Stimulated activated CD4-positive, alpha-beta T cell treated with anti-CD3 and anti-CD28 coated beads, Interleukin-2, amount 100 ng/mL, for 48 hours (primary cell): ENCODE measurements around the gene SYPL1.

Source experiments
- DNase-seq, 2 donors: peaks; one replicate each; pipeline ENCODE4 v3.0.0-alpha.2; 2020

Gene SYPL1

DNA sequence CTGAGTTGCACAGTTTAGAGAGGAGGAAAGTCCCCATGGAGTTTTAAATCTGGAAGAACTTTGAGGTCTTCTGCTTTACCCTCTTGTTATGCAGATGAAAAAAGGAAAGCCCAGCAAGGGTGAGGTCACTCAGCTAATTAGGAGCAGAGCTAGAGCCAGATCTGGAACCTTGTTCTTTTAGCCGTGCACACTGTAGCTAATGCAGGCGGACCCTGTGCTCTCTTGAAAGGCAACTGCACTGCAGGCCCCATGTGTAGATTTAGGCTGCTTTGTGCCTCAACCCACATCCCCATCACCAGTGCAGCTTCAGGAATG lies 63.4 kb downstream of the SYPL1 start:
- no peak for DNase-seq

DNA sequence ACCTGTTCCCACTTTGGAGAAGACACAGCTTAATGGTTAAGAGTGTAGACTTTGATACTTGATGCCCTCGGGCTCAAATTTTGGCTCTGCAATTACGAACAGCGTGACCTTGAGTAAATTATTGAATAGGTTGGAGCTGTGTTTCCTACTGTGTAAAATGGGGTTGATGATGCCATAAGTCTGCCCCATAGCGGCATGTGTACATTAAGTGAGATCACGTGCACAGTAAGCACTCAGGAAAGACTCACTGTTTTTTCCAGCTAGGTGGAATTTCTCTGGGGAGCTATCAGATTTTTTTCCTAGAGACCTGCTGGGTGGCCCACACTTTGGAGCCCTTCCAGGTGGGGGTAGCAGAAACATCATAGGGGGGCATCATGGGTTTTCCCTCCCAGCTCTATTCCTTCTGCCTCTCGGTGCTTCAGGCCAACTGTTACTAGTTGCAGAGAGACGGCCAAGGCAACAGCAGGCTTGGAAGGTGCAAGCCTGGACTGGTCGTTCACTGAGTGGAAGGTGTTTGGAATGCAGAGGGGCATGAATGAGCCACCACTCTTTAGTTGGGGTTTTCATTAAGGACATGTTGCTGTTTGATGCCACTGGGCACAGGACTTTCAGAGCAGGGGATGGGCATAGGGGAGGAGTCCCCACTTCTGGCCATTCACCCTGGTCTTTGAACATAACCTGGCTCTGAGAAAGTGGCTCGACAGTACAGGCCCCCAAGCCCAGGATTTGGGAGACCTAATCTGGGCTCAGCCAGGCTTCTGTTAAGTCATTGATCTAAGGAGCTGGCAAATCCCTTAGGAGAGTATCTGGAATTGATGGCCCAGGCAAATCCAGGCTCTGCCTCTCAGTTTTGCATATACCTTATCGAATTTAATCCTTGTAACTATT lies 64.0 kb downstream of the SYPL1 start:
- no peak for DNase-seq

DNA sequence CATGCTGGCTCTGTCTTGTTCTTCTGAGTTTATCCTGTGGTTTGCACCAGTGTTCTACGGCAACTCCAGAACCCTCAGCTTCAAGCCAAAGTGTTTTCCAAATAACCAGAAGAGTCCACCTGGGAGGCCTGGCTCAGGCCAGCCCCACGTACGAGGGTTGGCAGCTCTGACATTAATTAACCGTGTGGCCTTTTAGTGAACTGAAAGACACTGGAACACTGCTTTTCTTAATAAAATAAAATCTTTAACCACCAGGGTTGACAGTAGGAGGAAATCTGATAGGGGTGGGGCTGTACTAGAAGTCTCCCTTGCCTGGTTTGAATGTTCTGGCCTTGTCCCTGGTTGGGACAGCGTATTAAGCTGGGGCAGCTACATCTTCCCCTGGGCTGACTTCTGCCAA lies 64.9 kb downstream of the SYPL1 start:
- no peak for DNase-seq

DNA sequence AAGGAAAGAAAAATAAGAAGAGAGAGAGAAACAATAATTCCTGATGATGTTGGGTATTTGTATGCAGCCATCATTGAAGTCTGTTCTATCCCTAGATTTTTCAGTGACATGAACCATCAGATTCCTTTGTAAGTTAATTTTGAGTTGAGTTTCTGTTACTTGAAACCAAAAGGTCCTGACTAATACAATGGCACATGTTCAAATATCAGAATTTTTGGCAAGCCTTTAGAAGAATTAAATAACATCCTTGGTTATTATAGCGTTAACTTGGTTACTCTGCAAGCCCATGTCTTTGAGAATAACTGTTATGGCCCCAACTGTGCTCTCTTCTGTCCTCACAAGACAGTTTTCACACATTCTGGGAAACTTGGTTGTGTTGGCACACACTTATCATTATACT lies 66.5 kb downstream of the SYPL1 start:
- DNase-seq = no peak

DNA sequence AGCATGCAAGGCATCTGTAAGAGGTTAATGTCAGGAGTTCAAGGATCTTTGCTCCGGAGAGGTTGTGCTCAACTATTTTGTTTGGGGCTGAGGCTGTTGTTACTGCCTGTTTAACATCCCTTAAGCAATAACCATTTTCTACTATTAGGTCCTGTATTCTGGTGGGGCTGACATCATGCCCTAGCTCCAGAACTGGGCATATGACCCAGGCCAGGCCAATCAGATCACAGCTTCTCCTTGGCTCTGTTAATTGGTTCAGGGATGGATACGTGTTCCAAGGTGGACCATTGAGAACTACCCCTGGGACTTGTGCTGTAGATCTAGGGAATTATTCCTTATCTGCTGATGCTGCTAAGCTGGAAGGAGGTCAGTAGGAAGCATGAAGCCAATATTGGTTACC lies 67.0 kb downstream of the SYPL1 start:
- no peak for DNase-seq

DNA sequence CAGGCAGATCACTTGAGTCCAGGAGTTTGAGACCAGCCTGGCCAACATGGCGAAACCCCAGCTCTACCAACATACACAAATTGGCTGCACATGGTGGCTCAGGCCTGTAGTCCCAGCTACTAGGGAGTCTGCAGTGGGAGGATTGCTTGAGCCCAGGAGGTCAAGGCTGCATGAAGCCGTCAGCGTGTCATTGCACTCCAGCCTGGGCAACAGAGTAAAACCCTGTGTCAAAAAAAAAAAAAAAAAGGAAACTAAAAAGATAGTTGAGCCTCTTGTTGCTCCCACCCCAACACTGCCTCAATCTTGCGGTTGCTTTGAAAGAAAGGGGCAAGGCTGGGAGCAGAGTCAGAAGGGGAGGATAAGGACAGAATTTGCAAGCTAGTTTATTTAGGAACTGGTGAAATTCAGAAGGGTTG lies 69.9 kb downstream of the SYPL1 start:
- no peak for DNase-seq

DNA sequence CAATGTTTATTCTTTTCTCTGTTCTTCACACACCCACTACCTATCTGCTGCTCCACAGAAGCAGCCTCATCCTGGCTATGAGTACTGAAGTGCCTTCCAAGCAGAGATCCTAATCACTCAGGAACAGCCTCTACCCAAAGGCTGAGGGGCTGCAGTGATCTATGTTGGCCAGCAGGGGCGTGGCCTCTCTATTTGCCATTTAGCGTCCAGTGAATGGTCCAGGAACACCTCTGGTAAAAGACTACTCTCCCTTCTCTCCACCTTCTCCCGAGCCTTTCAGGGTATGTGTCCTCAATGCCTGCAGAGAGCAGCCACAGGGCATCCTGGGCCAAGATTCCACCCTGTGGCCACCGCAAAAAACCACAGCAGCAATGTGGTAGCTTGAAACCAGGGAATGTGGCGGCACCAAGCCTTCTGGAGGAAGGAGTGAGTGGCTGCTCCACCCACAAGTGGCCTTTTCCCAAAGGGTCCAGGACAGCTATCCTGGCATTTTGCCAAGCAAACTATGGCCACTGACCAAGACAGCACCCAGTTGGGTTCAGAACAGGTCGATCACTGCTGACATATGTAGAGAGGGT lies 70.9 kb downstream of the SYPL1 start:
- DNase-seq = peak; percentile 24 to 27
